ENCODE results near the gene TOR4A.
"Not testable (repeated sequence)": the region's sequence is repeated elsewhere in the genome, so short reads cannot be mapped to it uniquely, and the experiment has no call there.

TOR4A gene

GRCh38 chr9:137320555-137321384 is 43.2 kb downstream of the TOR4A start:
- no peak for DNase-seq

- no peak for DNase-seq
Measured at GRCh38 chr9:137321726-137322361, 44.3 kb downstream of the TOR4A start.

GRCh38 chr9:137323531-137324331 is 46.2 kb downstream of the TOR4A start:
- DNase-seq = no peak

GRCh38 chr9:137325124-137325523 is 47.6 kb downstream of the TOR4A start:
- DNase-seq = no peak

- DNase-seq = no peak
Measured at GRCh38 chr9:137325799-137326198, 48.3 kb downstream of the TOR4A start.

GRCh38 chr9:137326445-137327065 is 49.0 kb downstream of the TOR4A start:
- DNase-seq = no peak

- not testable (repeated sequence) for DNase-seq
Measured at GRCh38 chr9:137327641-137328550, 50.4 kb downstream of the TOR4A start.

- not testable (repeated sequence) for DNase-seq
Measured at GRCh38 chr9:137329590-137329989, 52.1 kb downstream of the TOR4A start.

- DNase-seq = no peak
Measured at GRCh38 chr9:137330689-137331088, 53.2 kb downstream of the TOR4A start.

- DNase-seq = no peak
Measured at GRCh38 chr9:137331929-137332328, 54.4 kb downstream of the TOR4A start.

Measured in SHP77 treated with DMSO at 0.1 percent for 48 hours (cell line).